Measurements from ENCODE around the gene DNALI1.
"Not testable (repeated sequence)": the region's sequence is repeated elsewhere in the genome, so short reads cannot be mapped to it uniquely, and the experiment has no call there.

The DNALI1 gene

GRCh38 chr1:37537378-37537777, 19.4 kb upstream of the DNALI1 start:
- no peak for TF ChIP-seq CTCF (IDR thresholded peaks at IDR 0.05)
- no peaks in the 10 kb centered on the region for H3K27me3 Mint-ChIP-seq (ENCODE audit: low read depth, poor library complexity)
- peaks cover 4% of the 10 kb centered on the region for H3K4me1 Mint-ChIP-seq
- no peak overlapping the region for H3K27ac Mint-ChIP-seq
- DNase-seq, result no peak
- no peak overlapping the region for H3K4me3 Mint-ChIP-seq
- no peaks in the 10 kb centered on the region for H3K9me3 Mint-ChIP-seq
- H3K36me3 Mint-ChIP-seq (ENCODE audit: low read depth), result peaks cover 62% of the 10 kb centered on the region

- DNase-seq, result not testable (repeated sequence)
- peaks cover 65% of the 10 kb centered on the region for H3K36me3 Mint-ChIP-seq (ENCODE audit: low read depth)
Measured at GRCh38 chr1:37539154-37539553, 17.6 kb upstream of the DNALI1 start.

GRCh38 chr1:37540036-37540785, 16.5 kb upstream of the DNALI1 start:
- H3K9me3 Mint-ChIP-seq, result no peaks in the 10 kb centered on the region
- no peak overlapping the region for H3K27ac Mint-ChIP-seq
- H3K36me3 Mint-ChIP-seq (ENCODE audit: low read depth), result peaks cover 68% of the 10 kb centered on the region
- H3K4me1 Mint-ChIP-seq, result no peaks in the 10 kb centered on the region
- DNase-seq, result no peak
- H3K27me3 Mint-ChIP-seq (ENCODE audit: low read depth, poor library complexity), result no peaks in the 10 kb centered on the region
- TF ChIP-seq CTCF (IDR thresholded peaks at IDR 0.05), result no peak
- H3K4me3 Mint-ChIP-seq, result no peak overlapping the region

More at GRCh38 chr1:37539154-37539553, 17.6 kb upstream of the DNALI1 start:
- not testable (repeated sequence) for H3K9me3 Mint-ChIP-seq; H3K27me3 Mint-ChIP-seq (ENCODE audit: low read depth, poor library complexity); H3K4me1 Mint-ChIP-seq; H3K27ac Mint-ChIP-seq; H3K4me3 Mint-ChIP-seq

GRCh38 chr1:37544530-37544929, 12.2 kb upstream of the DNALI1 start:
- H3K4me3 Mint-ChIP-seq, result no peak overlapping the region
- no peaks in the 10 kb centered on the region for H3K27me3 Mint-ChIP-seq (ENCODE audit: low read depth, poor library complexity)
- H3K9me3 Mint-ChIP-seq, result no peaks in the 10 kb centered on the region
- peaks cover 55% of the 10 kb centered on the region for H3K36me3 Mint-ChIP-seq (ENCODE audit: low read depth)
- TF ChIP-seq CTCF (IDR thresholded peaks at IDR 0.05), result no peak
- H3K27ac Mint-ChIP-seq, result no peak overlapping the region
- no peak for DNase-seq
- H3K4me1 Mint-ChIP-seq, result no peaks in the 10 kb centered on the region

GRCh38 chr1:37545019-37545418, 11.7 kb upstream of the DNALI1 start:
- H3K4me1 Mint-ChIP-seq, result no peaks in the 10 kb centered on the region

GRCh38 chr1:37549341-37549740, 7.4 kb upstream of the DNALI1 start:
- no peak for DNase-seq
- TF ChIP-seq CTCF (IDR thresholded peaks at IDR 0.05), result no peak
- Mint-ChIP-seq H3K9me3 (peaks cover 3% of the 10 kb centered on the region), H3K4me3 (no peak overlapping the region), H3K36me3 (ENCODE audit: low read depth) (peaks cover 57% of the 10 kb centered on the region), H3K27ac (no peak overlapping the region), H3K4me1 (peaks cover 25% of the 10 kb centered on the region), H3K27me3 (ENCODE audit: low read depth, poor library complexity) (no peaks in the 10 kb centered on the region)

More at GRCh38 chr1:37545019-37545418, 11.7 kb upstream of the DNALI1 start:
- H3K4me3 Mint-ChIP-seq, result no peak overlapping the region
- no peak for DNase-seq
- H3K9me3 Mint-ChIP-seq, result no peaks in the 10 kb centered on the region
- peaks cover 55% of the 10 kb centered on the region for H3K36me3 Mint-ChIP-seq (ENCODE audit: low read depth)
- no peaks in the 10 kb centered on the region for H3K27me3 Mint-ChIP-seq (ENCODE audit: low read depth, poor library complexity)
- no peak overlapping the region for H3K27ac Mint-ChIP-seq
- no peak for TF ChIP-seq CTCF (IDR thresholded peaks at IDR 0.05)

Measured in nephron progenitor cell (in vitro differentiated cells).